DOHH2 (cell line): ENCODE results near the gene TRMT2A.

Experiments
- EZH2phosphoT487 ChIP-seq: fragments of 200-600 bp; sonication (generic); IDR thresholded peaks from 2 replicates; pipeline ENCODE4 v1.6.1; 2017; ENCODE audit warnings: borderline replicate concordance, mild to moderate bottlenecking, antibody characterized with exemption, low read length, moderate library complexity, mixed read lengths
- TF ChIP-seq, protein P1 (sequence below): fragments of 200-600 bp; sonication (generic); IDR thresholded peaks from one replicate; pipeline ENCODE4 v1.5.1; 2014; ENCODE audit warnings: antibody characterized with exemption, mild to moderate bottlenecking, low read depth, low read length; ENCODE audit not compliant: poor library complexity, severe bottlenecking

DNA sequence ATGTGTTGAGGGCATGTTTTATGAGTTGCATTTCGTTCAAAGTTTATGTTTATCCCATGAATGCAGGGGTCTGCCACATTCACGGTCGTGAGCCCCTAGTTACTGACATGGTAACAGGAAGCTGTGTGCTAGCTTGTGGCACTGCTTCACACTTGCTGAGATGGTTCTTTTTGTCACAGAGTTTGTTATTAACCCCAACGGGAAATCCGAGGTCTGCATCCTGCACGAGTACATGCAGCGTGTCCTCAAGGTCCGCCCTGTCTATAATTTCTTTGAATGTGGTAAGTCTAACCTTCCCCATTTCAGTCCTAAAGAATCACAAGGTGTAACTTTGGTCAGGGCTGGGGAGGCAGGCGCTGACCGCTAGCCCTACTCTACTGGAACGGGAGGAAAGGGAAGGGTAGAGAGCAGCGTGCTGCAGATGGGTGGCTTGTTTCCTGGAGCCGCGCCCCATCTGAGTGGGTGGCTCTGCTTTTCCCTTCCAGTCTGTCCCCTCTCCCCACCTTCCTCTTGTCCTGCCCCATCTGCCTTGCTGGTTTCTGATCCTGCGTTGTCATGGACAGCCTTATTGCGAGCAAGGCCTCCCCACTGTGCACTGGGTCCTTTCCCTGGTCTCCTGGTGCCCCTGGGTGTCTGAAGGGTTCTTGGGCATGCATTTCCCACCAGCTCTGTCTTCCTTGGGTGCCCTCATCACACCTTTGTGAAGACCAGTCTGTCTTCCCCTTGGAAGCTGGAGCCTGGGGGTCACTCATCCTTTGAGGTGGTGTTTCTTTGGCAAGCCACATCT is 25.1 kb downstream of the TRMT2A start:
- TF ChIP-seq, protein P1, sequence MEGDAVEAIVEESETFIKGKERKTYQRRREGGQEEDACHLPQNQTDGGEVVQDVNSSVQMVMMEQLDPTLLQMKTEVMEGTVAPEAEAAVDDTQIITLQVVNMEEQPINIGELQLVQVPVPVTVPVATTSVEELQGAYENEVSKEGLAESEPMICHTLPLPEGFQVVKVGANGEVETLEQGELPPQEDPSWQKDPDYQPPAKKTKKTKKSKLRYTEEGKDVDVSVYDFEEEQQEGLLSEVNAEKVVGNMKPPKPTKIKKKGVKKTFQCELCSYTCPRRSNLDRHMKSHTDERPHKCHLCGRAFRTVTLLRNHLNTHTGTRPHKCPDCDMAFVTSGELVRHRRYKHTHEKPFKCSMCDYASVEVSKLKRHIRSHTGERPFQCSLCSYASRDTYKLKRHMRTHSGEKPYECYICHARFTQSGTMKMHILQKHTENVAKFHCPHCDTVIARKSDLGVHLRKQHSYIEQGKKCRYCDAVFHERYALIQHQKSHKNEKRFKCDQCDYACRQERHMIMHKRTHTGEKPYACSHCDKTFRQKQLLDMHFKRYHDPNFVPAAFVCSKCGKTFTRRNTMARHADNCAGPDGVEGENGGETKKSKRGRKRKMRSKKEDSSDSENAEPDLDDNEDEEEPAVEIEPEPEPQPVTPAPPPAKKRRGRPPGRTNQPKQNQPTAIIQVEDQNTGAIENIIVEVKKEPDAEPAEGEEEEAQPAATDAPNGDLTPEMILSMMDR, result no peak
- no peak for TF ChIP-seq EZH2phosphoT487
